CD4-positive, alpha-beta T cell treated with Interleukin-2 at 100 ng/mL for 4 hours (primary cell): ENCODE data around the gene PHYHIPL.
"Not testable (repeated sequence)": the region's sequence is repeated elsewhere in the genome, so short reads cannot be mapped to it uniquely, and the experiment has no call there.

Source experiments
- DNase-seq: peaks from one replicate; pipeline ENCODE4 v3.0.0-alpha.2; 2020; ENCODE audit warnings: low spot score

Gene PHYHIPL

DNA sequence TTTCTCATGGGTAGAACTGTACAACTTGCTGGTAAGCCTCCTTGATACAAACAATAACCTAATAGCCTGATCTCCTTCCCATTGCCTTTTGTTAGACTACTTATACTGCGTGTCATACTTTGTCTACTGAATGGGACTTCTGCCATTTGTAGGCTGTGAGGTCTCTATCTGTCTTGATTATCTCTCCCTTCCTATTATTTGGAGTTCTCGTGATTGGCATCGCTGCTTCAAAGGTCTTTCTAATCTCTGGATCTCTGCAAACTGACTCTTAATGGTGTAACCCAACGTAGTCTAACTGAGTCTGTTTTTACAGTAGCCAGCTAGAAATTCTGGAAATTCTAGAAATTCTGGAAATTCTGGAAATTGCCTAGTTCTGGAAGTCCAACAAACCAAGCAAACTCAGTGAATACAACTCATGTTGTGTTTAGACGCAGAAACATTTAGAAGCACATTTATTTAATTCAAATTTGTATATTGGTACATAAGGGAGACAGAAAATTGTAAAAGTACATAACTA, 29.8 kb downstream of the PHYHIPL start:
- DNase-seq: no peak

DNA sequence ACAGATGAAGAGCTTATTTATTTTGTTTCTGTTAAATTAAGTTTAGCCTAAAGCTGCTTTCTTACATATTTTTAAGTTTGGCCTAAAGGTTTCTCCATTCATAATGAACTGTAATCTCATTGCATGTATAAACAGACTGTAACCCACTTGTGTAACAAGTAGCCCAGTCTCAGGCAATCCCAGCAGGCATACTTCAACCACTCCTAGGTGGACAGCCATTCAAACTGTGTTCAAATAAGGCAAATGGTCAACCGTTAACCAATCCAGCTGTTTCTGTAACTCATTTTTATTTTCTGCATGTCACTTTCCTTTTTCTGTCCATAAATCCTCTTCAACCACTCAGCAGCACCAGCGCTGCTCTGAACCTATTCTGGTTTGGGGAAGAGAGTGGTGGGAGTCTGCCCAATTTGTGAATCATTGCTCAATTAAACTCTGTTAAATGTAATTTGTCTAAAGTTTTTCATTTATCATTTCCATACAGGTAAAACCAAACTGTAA, 35.9 kb downstream of the PHYHIPL start:
- DNase-seq: no peak

- no peak for DNase-seq
Measured at GRCh38 chr10:59214160-59214559, 37.7 kb downstream of the PHYHIPL start.

DNA sequence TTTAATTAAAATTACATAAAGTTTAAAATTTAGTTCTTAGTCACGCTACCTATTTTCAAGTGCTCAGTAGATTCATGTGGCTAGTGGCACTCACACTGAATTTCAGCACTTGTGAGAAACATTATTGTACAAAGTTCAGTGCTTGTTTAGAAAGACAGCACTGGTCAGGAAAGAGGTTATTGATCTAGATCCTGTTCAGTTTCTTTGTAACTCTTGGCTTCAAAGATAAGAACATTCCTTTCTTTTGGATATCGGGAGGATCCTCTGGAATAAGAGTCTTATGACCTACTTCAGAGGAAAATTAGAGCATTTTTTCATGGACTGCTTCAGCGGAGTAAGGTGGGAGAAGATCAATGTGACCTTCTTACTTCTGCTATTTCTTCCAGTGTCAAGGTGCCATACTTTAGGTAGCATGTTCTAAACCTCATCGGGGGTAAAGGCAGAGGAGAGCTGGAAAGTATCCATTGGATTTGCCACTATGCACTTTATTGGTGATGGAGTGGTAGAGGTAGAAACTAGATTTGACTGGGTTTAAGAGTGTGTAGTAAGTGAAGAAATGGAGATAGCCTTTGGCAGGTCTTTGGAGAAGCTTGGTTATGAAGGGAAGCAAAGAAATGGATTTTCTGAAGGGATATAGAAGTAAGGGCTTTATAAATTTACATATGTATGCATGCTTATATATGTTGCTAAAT, 39.9 kb downstream of the PHYHIPL start:
- no peak for DNase-seq

DNA sequence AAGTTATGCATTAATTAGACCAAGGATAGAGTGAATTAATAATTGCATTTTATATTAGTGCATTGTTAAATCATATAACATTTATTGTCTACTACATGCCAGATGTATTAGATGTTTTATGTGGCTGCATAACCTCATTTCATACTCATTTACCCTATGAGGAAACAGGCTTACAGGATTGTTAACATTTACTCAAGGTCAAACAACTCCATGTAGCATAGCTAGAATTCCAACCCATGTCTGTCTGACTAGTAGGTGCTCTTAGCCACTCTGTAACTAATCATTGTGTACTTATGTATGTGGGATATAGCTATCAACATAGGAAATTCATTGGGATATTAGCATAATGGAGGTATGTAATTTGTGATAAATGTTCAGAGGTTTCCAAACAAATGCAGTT, 46.3 kb downstream of the PHYHIPL start:
- DNase-seq: no peak

- not testable (repeated sequence) for DNase-seq
Measured at GRCh38 chr10:59223597-59223996, 47.2 kb downstream of the PHYHIPL start.

- no peak for DNase-seq
Measured at GRCh38 chr10:59225211-59225610, 48.8 kb downstream of the PHYHIPL start.

DNA sequence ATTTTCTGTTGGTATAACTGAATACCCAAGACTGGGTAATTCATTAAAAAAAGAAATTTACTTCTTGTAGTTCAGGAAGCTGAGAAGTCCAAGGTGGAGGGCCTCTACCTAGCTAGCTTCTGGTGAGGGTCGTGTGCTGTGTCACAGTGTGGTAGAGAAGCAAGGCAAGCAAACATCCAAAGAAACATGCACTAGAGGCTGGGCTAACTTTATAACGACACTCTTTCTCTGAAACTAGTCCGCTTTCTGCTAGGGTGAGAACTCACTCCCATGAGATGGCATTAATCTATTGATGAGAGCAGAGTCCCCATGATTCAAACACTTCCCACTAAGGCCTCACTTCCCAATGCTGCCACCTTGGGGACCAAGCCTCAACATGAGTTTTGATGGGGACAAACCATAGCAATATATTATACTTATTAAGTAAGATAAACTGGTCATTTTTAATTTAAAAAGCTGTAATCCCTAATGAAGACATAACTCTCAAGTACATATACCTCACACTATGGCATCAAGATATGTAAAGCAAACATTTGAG, 50.8 kb downstream of the PHYHIPL start:
- no peak for DNase-seq

GRCh38 chr10:59229441-59229840, 53.0 kb downstream of the PHYHIPL start:
- no peak for DNase-seq

GRCh38 chr10:59234194-59234593, 57.8 kb downstream of the PHYHIPL start:
- no peak for DNase-seq

GRCh38 chr10:59234816-59235429, 58.5 kb downstream of the PHYHIPL start:
- DNase-seq: no peak

- DNase-seq: no peak
Measured at GRCh38 chr10:59236064-59236697, 59.7 kb downstream of the PHYHIPL start.

DNA sequence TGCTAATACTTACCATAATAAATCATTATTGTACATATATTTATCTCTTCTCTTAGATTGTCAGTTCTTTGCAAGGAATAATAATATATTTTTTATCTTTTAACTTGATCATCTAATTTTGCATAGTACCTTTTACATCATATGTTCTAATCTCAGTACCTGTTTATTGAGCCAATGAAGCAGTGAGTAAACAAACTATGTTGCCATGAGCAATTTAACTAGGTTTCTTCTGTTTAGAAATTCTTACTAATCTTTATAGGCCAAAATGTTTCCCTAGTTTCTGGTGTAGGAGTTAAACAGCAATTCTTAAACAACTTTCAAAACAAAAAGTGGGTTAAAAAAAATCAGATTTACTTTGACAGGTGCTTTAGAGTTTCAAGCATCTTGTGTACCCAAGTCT, 61.3 kb downstream of the PHYHIPL start:
- no peak for DNase-seq

DNA sequence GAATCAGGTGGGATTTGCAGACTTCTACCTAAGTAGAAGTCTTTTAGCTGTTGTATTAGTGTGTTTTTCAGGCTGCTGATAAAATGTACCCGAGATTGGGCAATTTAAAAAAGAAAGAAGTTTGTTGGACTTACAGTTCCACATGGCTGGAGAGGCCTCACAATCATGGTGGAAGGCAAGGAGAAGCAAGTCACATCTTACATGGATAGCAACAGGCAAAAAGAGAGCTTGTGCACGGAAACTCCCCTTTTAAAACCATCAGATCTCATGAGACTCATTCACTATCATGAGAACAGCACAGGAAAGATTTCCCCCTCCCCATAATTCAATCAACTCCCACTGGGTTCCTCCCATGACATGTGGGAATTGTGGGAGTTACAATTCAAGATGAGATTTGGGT, 62.7 kb downstream of the PHYHIPL start:
- not testable (repeated sequence) for DNase-seq

DNA sequence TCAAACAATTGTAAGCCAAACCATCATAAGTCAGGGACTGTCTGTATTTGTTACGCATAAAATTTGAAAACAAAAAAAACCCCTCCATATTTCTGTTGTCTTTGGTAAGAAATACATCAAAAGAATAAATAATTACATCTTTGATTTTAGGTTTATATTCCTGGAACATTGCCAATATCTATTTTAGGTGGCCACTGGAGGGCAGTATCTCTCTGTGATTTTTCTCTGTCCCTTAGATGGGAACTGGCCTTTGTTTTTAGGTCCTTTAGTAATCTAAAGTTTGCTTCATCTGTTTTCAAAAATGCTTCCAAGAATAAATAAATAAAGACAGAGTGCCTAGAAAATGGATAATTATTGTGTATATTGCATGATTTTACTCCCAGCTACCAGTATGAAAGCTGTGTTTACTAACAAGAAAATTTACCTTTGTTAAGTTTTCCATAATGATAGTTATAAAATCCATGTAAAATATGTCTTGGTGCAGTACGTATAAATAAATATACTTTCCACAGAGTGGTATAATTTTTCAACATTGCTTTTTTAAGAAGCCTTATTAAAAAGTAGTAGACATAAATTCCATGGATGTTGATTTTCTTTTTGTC, 64.2 kb downstream of the PHYHIPL start:
- no peak for DNase-seq

- DNase-seq: no peak
Measured at GRCh38 chr10:59242057-59242456, 65.6 kb downstream of the PHYHIPL start.

- DNase-seq: no peak
Measured at GRCh38 chr10:59242991-59243390, 66.5 kb downstream of the PHYHIPL start.

DNA sequence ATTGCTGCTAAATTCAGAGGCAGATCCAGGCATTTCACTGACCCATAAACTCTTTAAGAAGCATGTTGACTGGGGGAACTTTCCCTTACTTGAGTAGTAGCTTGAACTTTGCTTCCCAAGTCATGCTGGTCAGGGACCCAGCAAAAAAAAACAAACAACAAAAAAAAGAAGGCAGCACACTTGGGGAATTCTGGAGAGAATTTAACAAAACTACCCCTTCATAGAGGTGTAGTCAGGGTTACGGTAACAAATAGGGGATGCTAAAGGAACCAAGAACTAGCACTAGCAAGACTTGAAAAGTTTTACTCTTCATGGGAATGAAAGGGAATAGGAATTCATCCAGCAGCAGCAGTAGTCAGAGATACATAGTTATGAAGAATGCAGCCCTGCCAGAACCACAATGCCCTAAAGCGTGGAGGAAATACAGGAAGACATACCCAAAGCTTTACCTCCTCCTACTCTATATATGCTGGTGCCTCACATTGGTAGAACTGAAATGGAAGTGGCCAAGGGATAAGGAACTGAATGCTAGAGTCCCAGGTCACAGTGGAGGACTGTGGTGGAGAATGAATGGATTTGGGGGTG, 67.3 kb downstream of the PHYHIPL start:
- no peak for DNase-seq

DNA sequence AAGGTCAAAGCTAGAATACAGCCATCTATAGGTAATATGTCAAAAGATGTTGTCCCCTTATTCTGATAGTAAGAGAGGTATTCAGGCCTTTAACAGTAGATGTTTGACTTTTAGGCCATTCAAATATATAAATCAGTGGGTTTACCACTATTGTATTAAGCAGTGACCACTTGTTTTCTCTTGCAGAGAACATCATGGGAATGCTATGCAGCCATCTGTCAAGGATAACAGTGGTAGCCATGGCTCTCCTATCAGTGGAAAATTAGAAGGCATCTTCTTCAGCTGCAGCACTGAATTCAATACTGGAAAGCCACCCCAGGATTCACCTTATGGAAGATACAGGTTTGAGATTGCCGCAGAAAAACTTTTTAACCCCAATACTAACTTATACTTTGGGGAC, 68.4 kb downstream of the PHYHIPL start:
- no peak for DNase-seq

- no peak for DNase-seq
Measured at GRCh38 chr10:59245686-59246085, 69.2 kb downstream of the PHYHIPL start.

DNA sequence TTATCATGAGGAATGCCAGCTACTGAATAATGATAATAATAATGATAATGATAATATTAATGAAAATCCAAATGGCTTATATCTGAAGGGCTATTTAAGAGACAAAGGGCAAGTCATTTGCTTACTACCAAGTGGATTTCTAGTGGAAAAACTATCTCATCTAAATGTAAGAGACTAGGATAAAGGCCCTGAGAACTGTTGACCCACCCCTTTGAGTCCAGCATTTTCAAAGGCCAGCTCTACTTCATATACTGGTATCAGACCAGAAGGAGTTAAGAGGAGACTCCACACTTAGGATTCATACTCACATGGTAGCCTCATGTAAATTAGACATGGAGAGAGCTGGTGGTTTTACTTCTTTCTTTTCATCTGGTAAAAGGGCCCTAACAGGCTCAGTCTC, 76.0 kb downstream of the PHYHIPL start:
- DNase-seq: no peak

- DNase-seq: no peak
Measured at GRCh38 chr10:59255463-59255862, 79.0 kb downstream of the PHYHIPL start.
